Measurements from ENCODE around the gene TRIM44. TPM values are rescaled to one million over a fixed set of nuclear protein-coding genes. Genes with fewer than 3 reads are reported as not detected.

TRIM44 gene
- total RNA-seq, 3 donors from 2014 or later = 43.0 to 83.6 (median 43.9) TPM

- intact Hi-C loops (cut with DNase I, micrococcal nuclease) = no loop called here
- no peak for TF ChIP-seq CTCF (IDR thresholded peaks at IDR 0.05)
- Histone ChIP-seq H3K9me3 (no peaks in the 10 kb centered on the region), H3K36me3 (ENCODE audit: low read depth) (no peaks in the 10 kb centered on the region), H3K4me1 (ENCODE audit: low read depth) (no peaks in the 10 kb centered on the region), H3K4me3 (no peak overlapping the region)
- DNase-seq (no peak), ATAC-seq (no peak)
Observed at GRCh38 chr11:35814720-35815305, 152.2 kb downstream of the TRIM44 start.

GRCh38 chr11:35815556-35816315, 153.2 kb downstream of the TRIM44 start:
- intact Hi-C loops (cut with DNase I, micrococcal nuclease) = no loop called here
- no peaks in the 10 kb centered on the region for H3K4me1 ChIP-seq (ENCODE audit: low read depth)
- ATAC-seq (no peak), DNase-seq (no peak)
- H3K4me3 ChIP-seq = no peak overlapping the region
- H3K9me3 ChIP-seq = no peaks in the 10 kb centered on the region
- H3K36me3 ChIP-seq (ENCODE audit: low read depth) = no peaks in the 10 kb centered on the region
- TF ChIP-seq CTCF (IDR thresholded peaks at IDR 0.05) = no peak

GRCh38 chr11:35820614-35821013, 158.0 kb downstream of the TRIM44 start:
- Histone ChIP-seq H3K36me3 (ENCODE audit: low read depth) (no peaks in the 10 kb centered on the region), H3K9me3 (no peaks in the 10 kb centered on the region), H3K4me1 (ENCODE audit: low read depth) (no peaks in the 10 kb centered on the region), H3K4me3 (no peak overlapping the region)
- TF ChIP-seq CTCF (IDR thresholded peaks at IDR 0.05) = no peak
- ATAC-seq (no peak), DNase-seq (no peak)
- intact Hi-C loops (cut with DNase I, micrococcal nuclease) = no loop called here

GRCh38 chr11:35822815-35823495, 160.4 kb downstream of the TRIM44 start:
- no peaks in the 10 kb centered on the region for H3K36me3 ChIP-seq (ENCODE audit: low read depth)
- no peaks in the 10 kb centered on the region for H3K4me1 ChIP-seq (ENCODE audit: low read depth)
- no peak for DNase-seq
- no peak for TF ChIP-seq CTCF (IDR thresholded peaks at IDR 0.05)
- H3K4me3 ChIP-seq = no peak overlapping the region
- no peaks in the 10 kb centered on the region for H3K9me3 ChIP-seq
- ATAC-seq = no peak
- intact Hi-C loops (cut with DNase I, micrococcal nuclease) = no loop called here

- ATAC-seq (no peak), DNase-seq (no peak)
- Histone ChIP-seq H3K36me3 (ENCODE audit: low read depth) (no peaks in the 10 kb centered on the region), H3K9me3 (no peaks in the 10 kb centered on the region), H3K4me3 (no peak overlapping the region), H3K4me1 (ENCODE audit: low read depth) (no peaks in the 10 kb centered on the region)
- intact Hi-C loops (cut with DNase I, micrococcal nuclease) = no loop called here
- no peak for TF ChIP-seq CTCF (IDR thresholded peaks at IDR 0.05)
Observed at GRCh38 chr11:35823742-35824298, 161.2 kb downstream of the TRIM44 start.
